HG03571 (cell line): ENCODE data around the gene PDE8A.

Experiments used
- ATAC-seq: cut with Tn5 transposase; IDR thresholded peaks from one replicate; pipeline ENCODE4 v1.9.1; 2021; ENCODE audit not compliant: unreplicated experiment

The PDE8A gene

GRCh38 chr15:85072917-85073316 lies 91.3 kb downstream of the PDE8A start:
- no peak for ATAC-seq

GRCh38 chr15:85073556-85074194 lies 92.0 kb downstream of the PDE8A start:
- ATAC-seq, result no peak

GRCh38 chr15:85086855-85087254 lies 105.2 kb downstream of the PDE8A start:
- ATAC-seq, result no peak

- ATAC-seq, result no peak
Observed at GRCh38 chr15:85088300-85088699, 106.6 kb downstream of the PDE8A start.

GRCh38 chr15:85089929-85090597 lies 108.4 kb downstream of the PDE8A start:
- no peak for ATAC-seq

- no peak for ATAC-seq
Observed at GRCh38 chr15:85091990-85092389, 110.3 kb downstream of the PDE8A start.

- no peak for ATAC-seq
Observed at GRCh38 chr15:85094685-85095084, 113.0 kb downstream of the PDE8A start.

- ATAC-seq, result no peak
Observed at GRCh38 chr15:85095566-85095965, 113.9 kb downstream of the PDE8A start.

GRCh38 chr15:85097250-85097649 lies 115.6 kb downstream of the PDE8A start:
- ATAC-seq, result no peak

- ATAC-seq, result no peak
Observed at GRCh38 chr15:85097725-85098124, 116.1 kb downstream of the PDE8A start.

- no peak for ATAC-seq
Observed at GRCh38 chr15:85099195-85099803, 117.6 kb downstream of the PDE8A start.

- ATAC-seq, result no peak
Observed at GRCh38 chr15:85100186-85100937, 118.7 kb downstream of the PDE8A start.

GRCh38 chr15:85104584-85104983 lies 122.9 kb downstream of the PDE8A start:
- no peak for ATAC-seq

GRCh38 chr15:85108136-85108535 lies 126.5 kb downstream of the PDE8A start:
- ATAC-seq, result no peak

GRCh38 chr15:85109333-85109732 lies 127.7 kb downstream of the PDE8A start:
- no peak for ATAC-seq

- ATAC-seq, result no peak
Observed at GRCh38 chr15:85112997-85113396, 131.3 kb downstream of the PDE8A start.

- no peak for ATAC-seq
Observed at GRCh38 chr15:85114886-85115285, 133.2 kb downstream of the PDE8A start.

GRCh38 chr15:85116066-85116465 lies 134.4 kb downstream of the PDE8A start:
- no peak for ATAC-seq

GRCh38 chr15:85116494-85116893 lies 134.8 kb downstream of the PDE8A start:
- no peak for ATAC-seq

GRCh38 chr15:85116925-85117646 lies 135.4 kb downstream of the PDE8A start:
- ATAC-seq, result no peak

- ATAC-seq, result no peak
Observed at GRCh38 chr15:85118173-85118572, 136.5 kb downstream of the PDE8A start.
